NAMALWA (cell line): ENCODE results near the gene IARS2.
"Not testable (repeated sequence)": the region's sequence is repeated elsewhere in the genome, so short reads cannot be mapped to it uniquely, and the experiment has no call there.

Experiments used
- DNase-seq: peaks from one replicate; pipeline ENCODE4 v3.0.0-alpha.2; 2015; ENCODE audit warnings: low spot score

IARS2 gene

DNA sequence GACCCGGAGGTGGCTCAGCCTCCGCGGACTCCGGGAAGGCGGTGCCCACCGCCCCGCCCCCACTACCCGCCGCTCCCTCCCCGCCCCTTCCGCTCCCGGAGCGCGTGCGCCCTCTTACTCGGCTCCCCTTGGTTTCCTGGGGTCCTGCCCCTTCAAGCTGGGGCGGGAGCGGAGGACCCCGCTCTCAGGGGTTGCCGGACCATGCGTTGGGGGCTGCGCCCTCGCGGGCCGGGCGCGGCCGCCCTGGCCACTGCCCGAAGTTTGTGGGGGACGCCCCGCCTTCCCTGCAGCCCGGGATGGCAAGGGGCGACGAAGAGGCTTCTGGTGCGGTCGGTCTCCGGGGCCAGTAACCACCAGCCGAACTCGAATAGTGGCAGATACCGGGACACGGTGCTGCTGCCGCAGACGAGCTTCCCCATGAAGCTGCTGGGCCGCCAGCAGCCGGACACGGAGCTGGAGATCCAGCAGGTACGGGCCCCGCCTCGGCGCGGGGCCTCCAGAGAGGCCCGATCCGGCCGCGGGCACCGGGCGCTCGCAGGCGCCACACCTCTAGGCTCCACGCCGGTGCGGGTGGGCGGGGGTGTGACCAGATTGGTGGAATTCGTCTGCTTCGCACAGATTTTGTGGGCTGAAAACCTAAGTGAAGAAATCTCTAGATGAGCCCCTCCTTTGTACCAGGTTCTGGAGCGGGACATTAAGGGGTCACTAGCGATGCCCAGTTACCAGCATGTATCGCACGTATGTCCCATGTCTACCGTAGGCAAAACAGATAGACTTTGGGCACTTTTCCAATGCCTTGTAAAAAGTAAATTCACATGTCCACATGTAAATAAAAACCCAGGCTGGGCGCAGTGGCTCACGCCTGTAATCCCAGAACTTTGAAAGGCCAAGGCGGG, at the start of gene IARS2:
IARS2 (plus strand) TSS at position 117 of the 896 bp plus-strand sequence; CDS start at position 202, 85 bp downstream.
- DNase-seq = peak; percentile 91

DNA sequence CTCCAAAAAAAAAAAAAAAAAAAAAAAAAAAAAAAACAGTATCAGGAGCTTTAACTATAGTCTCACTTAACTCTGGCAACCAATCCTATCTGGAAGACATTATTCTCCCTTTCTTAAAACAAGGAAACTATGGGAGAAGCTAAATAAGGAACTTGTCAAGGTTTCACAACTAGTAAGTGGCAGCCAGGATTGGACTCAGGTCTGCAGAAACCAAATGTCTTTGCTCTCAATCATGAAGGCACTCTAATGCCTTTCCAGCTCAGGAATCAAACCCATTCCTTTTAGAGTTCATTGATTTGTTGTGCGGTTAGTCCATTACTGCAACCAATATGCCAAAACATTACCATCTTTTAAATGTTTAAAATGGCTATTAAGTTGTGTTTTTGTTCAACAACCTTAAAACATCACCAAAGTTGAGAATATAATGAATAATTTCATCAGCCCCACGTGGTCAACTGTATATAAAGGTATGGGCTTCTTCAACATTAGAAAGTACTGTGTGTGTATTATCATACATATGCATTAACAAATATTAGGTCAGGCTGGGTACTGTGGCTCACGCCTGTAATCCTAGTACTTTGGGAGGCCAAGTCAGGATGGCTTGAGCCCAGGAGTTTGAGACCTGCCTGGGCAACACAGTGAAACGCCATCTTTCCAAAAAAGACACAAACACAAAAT, 49.1 kb upstream of the IARS2 start:
- peak; percentile 44 for DNase-seq

DNA sequence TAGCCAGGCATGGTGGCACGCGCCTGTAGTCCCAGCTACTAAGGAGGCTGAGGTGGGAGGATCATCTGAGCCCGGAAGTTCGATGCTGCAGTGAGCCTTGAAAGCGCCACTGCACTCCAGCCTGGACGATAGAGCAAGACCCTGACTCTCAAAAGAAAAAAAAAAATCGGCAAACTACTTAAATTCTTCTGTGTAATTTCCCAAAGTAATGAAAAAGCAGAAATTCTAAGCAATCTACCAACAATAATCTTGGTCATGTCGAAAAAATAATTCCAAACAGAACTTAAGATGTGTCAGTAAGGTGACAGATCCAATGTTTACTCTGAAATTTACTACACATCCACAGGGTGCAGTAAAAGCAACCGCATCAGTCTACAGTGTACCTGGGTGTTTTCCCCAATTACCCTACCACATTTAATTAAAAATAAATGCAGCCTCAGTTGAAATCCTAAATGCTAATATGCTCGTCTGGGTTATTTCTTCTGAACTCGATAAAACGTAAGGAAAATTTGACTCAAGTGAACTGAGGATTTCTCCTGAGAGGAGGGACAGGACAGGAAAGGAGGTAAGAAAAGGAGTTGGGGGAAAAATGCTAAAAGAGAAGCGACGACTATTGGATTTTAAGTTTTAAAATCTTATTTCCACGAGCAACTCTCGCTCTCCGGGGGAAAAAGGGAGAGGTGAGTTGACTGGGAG, 48.4 kb upstream of the IARS2 start:
- DNase-seq = peak; percentile 59

DNA sequence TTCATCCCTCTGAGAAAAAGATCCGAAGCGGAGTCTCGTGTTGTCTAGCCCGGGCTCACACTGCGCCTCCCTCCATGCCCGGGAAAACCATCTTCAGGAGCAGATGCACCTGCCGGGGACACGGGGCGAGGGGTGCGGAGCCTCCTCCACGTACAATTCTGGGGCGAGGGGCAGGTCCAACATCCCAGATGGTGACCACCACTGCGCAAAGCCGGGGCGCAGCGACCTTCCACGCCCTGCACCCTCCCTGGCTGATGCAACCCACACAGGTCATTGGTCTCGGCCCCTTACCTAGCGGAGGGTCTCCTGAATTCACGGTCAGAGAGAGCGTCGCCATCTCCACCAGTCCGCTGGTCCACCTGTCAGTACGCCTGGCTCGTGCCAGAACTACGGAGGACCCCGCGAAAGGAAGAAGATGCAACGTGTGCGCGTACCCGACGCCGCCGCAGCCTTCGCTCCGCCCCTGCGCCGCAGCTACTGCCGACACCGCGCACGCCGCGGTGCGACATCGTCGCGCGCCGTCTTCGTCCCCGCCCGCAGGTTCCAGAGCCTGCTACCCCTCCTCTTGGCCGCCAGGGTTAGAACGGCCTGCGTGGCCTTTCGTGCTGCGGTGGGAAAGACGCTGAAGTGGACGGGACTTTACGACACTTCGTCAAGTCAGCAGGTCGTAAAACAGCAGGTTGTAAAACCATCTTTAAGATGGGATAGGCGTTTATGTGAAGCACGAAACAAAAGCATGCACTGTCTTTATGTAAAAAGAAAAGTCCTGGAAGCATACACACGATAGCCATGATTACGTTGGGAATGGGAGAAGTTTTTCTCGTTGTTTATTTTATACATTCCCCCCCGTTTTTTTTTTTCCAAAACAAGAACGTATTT, 47.6 kb upstream of the IARS2 start, which contains the start of gene EPRS1:
EPRS1 (minus strand) TSS at position 454 of the 879 bp plus-strand sequence; CDS start at position 337, 117 bp downstream.
- peak; percentile 98 for DNase-seq

DNA sequence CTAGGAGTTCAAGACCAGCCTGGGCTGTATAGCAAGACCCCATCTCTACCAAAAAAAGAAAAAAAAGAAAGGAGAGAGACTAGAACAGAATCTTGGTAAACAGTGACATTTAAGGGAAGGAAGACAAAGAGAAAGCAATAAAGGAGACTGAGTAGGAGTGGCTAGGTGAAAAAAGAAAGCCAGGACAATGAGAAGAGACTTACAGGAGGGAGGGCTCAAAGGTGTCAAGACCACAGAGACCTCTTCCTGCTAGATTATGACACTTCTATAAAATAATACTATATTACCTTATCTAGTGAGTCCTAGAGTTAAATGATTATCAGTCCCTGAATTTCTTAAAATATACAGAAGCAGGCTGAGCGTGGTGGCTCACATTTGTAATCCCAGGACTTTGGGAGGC, 37.6 kb upstream of the IARS2 start:
- no peak for DNase-seq

DNA sequence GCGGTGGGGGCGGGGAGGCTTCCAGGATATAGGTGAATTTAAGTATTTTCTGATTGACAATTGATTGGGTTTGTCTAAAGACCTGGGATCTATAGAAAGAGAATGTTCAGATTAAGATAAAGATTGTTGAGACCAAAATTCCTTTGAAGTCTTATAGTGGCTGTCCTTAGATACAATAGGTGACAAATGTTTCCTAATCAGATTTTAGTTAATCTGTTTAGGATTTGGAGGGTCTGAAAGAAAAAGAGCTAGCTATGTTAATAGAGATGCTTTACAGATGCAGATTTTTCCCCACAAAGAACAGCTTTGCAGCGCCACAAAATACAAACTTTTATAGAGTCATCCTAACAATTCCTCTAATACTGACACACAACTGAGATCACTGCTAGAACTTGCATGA, 33.1 kb upstream of the IARS2 start:
- DNase-seq = no peak

DNA sequence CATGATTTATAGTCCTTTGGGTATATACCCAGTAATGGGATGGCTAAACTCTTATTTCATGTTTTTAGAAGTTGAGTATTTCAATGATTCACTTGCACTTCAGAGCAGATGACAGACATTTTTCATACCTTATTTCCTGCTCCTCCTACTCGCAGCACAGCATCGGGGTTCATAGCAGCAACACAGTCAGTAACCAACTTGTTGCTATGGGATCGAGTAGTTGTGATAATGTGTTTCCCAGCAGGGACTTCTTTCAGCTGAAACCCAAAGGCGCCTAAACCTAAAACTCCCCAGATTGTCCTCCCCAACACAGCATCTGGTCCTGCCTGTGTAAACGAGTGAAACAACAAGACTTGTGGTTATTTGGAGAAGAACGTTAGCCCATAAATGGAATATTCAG, 31.3 kb upstream of the IARS2 start:
- DNase-seq = no peak

DNA sequence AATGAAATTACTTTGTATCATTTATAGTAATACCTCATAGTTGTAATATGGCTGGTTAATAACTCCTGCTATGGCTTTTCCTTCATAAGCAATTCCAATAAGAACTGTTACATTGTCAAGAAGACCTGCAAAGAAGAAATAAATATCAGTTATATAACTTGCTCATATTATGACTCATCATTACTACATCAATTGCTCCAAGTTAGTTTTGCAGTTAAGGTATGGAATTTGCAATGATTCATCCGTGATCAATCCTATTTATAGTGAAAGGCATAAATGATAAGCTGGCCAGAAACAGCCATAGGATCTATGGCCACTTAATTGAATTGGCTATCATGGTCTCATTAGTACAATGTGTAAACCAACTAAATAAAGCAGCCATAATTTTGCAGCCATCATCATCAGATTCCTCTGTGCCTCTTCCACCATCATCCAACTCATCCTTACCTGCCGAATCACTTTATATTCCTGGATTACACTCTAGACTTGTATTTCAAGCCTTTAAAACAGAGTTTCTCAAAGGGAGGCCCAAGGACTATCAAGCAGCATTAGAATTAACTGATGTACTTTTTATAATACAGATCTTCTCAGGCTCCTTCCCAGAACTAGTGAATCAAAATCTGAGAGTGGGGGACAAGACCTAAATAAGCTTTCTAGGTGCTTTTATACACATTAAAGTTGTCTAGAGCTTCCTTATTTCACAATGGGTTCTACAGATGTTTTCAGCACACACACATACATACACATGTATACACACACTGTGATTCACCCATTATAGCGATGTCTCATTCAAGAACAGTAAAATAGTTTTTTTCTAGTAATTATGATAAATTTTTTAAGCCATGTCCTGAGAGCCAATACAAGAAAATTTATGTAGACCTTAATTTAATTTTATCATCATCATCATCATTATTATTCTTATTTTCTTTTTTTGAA, 26.4 kb upstream of the IARS2 start:
- DNase-seq = no peak

DNA sequence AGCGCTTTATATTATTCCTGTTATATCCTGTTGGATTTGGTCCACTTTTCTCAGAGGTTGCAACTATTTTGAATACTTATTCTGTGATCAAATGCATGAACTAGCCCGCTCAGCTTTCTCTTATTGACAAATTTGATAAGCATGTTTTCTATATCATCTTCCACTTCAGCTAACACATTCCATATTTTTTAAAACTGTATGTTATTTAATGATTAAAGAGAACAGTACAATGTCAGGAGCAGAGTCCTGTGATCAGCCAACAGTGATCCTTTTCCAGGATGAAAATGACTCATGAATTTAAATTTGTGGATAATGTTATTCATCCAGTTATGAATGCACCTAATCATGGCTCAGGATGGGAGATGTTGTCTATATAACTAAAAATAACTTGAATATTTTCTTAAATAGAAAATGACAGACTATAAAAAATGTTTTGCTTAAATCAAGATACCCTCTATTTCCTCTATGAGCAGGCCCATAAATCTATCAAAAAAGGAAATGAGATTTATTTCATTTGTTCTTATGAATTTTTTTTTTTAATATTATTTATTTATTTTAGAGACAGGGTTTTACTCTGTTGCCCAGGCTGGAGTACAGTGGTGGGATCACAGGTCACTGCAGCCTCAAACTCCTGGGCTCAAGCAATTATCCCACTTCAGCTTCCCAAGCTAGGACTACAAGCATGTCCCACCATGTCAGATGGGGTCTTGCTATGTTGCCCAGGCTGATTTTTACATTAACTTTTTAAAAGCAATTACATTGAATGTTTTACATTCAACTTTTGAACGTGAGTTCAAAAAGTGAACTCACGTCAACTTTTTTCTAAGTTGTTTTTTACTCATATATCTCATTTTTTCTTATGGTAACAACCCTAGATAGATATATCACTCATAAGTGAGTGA, 16.8 kb upstream of the IARS2 start:
- no peak for DNase-seq

DNA sequence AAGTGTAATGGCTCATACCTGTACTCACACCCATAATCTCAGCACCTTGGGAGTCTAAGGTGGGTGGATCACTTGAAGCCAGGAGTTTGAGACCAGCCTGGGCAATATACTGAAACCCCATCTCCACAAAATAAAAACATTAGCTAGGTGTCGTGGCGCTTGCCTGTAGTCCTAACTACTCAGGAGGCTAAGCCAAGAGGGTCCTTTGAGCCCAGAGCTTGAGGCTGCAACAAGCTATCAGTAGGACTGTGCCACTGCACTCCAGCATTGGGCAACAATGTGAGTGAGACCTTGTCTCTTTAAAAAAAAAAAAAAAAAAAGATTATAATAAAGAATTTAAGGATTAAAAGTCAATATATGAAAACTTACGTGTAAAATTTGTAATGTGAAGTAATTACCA, 16.0 kb upstream of the IARS2 start:
- no peak for DNase-seq

DNA sequence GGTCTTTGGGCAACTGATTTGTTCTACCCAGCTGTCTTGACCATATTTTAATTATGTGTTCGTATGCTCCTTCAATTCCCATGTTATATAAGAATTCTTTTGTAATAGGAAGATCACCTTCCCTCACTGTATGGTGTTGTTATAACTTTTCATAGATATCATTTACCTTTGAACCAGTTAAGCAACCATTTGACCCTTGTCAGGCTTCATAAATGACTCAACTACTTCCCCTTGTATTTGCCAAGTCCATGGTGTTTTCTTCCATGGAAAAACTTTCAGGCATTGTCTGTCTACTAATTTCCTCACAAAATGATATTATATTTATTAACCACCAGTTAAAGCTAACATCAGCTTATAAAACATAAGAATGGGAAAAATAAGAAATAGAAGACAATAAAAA, 9.5 kb upstream of the IARS2 start:
- DNase-seq = no peak

DNA sequence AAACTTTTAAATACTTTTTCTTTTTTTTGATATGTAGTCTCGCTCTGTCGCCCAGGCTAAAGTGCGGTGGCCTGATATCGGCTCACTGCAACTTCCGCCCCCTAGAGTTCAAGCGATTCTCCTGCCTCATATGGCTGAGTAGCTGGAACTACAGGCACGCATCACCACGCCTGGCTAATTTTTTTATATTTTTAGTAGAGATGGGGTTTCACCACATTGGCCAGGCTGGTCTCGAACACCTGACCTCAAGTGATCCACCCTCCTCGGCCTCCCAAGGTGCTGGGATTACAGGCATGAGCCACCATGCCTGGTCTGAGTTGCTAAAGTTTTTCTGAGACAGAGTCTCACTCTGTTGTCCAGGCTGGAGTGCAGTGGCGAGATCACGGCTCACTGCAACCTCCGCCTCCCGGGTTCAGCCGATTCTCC, 7.7 kb upstream of the IARS2 start:
- DNase-seq = peak; percentile 91

DNA sequence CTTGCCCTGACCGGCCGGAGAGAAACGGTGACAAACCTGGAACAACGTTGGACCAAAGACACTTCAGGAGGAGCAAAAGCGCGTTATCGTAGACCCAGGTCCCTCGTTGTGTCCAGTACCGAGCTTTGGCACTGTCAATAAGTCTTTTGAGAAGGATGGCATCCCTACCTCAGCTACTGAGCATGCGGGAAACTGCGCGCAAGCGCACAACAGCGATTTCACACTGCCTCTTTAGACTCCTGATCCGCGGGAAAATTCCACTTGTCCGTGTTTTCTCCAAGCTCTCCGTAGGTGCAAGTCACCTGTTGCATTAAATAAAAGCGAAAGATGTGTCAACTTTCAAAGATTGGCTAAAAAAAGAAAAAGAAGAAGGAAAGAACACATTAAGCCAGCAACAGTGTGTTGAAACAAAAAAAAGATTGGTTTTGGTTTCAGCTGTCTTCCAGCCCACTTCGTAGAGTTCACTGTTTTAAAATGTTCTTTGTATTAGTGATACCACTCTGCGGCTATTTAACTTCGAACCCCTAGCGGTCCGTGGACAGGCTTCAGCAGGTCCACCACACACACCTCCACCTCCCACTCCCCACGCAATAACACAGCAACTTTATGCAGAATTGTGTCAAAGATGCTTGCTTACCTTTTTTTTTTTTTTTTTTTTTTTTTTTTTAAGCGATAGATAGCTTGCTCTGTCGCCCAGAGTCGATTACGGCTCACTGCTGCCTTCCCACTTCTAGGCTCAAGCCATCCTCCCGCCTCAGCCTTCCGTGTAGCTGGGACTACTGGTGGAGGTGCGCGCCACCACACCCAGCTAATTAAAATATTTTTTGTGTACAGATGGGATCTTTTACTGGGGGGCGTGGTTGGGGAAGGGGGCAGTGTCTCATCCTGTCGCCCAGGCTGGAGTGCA, 4.0 kb upstream of the IARS2 start, which contains the start of gene BPNT1:
BPNT1 (minus strand) TSS at position 139 of the 907 bp plus-strand sequence. CDS start 9,942 bp downstream, outside the sequence.
- peak; percentile 98 for DNase-seq

DNA sequence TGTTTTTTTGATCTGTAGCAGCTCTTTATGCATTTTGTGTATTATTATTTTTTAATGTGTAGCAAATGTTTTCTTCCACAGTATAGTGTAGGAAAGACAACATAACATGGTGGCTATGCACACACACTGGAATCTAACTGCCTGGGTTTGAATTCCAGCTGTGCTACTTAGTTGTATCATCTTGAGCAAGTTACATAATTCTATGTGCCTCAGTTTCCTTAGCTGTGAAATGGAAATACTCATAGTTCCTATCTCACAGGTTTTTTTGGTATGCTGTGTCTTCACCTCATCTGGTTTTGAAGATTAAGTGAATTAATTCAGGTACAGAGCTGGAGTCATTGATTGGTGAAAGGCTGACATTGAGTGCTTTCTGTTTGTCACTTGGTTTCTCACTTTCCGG, 1.2 kb upstream of the IARS2 start:
- no peak for DNase-seq

DNA sequence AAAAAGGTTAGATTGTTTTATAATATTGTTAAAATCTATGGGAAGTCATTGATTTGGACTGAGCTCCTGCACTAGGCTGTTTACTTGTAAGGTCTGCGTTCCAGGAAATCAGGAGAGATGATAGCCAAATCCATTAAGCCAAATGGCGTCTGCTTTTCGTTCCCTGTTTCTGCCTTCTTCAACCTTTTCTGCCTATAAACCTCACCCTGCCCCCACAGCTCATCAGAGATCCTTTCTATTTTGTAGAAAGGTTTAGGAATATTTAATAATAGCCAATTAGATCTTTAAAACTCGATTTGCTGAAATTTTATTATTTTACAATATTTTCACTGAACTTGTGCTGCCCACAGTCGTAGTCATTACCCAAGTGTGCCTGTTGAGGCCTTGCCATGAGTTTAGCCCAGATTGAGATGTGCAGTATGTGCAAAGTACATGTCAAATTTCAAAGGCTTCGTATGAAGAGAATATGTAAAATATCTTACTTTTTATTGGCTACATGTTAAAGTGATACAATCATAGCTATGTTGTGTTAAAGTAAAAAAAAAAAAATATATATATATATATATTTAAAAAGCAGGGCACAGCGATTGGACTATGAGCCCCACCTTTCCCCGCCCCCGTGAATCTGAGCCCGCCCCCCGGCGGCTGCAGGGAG, 444 bp upstream of the IARS2 start:
- DNase-seq = no peak

DNA sequence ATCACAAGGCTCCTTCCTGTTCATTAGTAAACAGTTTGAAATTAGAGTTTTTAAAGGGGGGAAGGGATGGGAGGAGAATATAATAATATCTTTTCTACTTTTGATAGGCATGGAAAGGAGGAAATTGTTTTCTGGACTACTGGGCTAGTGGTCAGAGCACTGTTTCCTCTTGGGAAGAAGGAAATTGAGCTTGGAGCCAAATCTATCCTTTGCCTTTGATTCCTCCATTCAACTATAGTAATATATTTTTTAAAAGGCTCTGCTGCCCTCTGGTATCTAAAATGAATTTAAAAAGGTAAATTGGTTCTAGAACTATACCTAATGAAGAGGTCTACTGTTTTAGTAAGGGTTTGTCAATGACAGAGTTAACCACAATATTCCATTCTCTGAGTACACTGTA, 5.9 kb downstream of the IARS2 start:
- no peak for DNase-seq

DNA sequence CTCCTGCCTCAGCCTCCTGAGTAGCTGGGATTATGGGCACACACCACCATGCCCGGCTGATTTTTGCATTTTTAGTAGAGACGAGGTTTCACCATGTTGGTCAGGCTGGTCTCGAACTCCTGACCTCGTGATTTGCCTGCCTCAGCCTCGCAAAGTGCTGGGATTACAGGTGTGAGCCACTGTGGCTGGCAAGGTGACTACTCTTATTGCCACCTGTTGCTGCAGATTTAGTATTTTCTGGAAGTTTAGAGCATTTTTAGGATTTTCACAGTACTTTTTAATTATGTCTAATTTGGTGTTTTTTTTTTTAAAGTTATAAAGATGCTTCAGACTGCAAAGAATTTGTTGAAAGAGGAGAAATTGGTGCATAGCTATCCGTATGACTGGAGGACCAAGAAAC, 16.5 kb downstream of the IARS2 start:
- not testable (repeated sequence) for DNase-seq

DNA sequence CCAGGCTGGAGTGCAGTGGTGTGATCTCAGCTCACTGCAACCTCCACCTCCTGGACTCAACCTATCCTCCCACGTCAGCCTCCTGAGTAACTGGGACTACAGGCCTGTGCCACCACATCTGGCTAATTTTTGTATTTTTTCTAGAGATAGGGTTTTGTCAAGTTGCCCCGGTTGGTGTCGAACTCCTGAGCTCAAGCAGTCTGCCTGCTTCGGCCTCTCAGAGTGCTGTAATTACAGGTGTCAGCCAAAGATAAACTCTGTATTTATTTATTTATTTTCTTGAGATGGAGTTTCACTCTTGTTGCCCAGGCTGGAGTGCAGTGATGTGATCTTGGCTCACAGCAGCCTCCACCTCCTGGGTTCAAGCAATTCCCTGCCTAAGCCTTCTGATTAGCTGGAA, 18.7 kb downstream of the IARS2 start:
- DNase-seq = not testable (repeated sequence)
